Keratinocyte (primary cell): ENCODE data around the gene EPB41. TPM values are rescaled to one million over a fixed set of nuclear protein-coding genes. Genes with fewer than 3 reads are reported as not detected.
"Not testable (repeated sequence)": the region's sequence is repeated elsewhere in the genome, so short reads cannot be mapped to it uniquely, and the experiment has no call there.

Source experiments
- DNase-seq: peaks from one replicate; pipeline ENCODE4 v3.0.0-alpha.2; 2011; ENCODE audit warnings: low read depth, missing footprints, low spot score
- FAIRE-seq: peaks from 2 replicates; lab custom pipeline; 2011; peaks lifted over from hg19 to GRCh38; lab: Jason Lieb, UNC
- H2AFZ ChIP-seq: 2 replicates; pipeline ENCODE4 v1.6.0; 2012; ENCODE audit warnings: low read length, control low read depth, inconsistent platforms; ENCODE audit not compliant: control insufficient read depth
- H3K27ac ChIP-seq: 2 replicates; pipeline ENCODE4 v1.5.1; 2011; ENCODE audit warnings: low read length; ENCODE audit not compliant: control insufficient read depth, insufficient read depth
- H3K27me3 ChIP-seq: 3 replicates; pipeline ENCODE4 v1.6.0; 2011; ENCODE audit warnings: low read length; ENCODE audit not compliant: control insufficient read depth, insufficient read depth; ENCODE audit errors: extremely low read depth
- H3K36me3 ChIP-seq, 2 experiments: 2 replicates in 1 of 2; 3 replicates in 1 of 2; pipeline ENCODE4 v1.5.1; 2011; ENCODE audit warnings: low read length in 2 of 2, mild to moderate bottlenecking in 1 of 2; ENCODE audit not compliant: control insufficient read depth in 2 of 2, insufficient read depth in 2 of 2; ENCODE audit errors: extremely low read depth in 1 of 2
- H3K4me1 ChIP-seq: 3 replicates; pipeline ENCODE4 v1.5.1; 2011; ENCODE audit warnings: low read length; ENCODE audit not compliant: control insufficient read depth, insufficient read depth; ENCODE audit errors: extremely low read depth
- H3K4me2 ChIP-seq: 3 replicates; pipeline ENCODE4 v1.6.0; 2011; ENCODE audit warnings: low read depth, low read length; ENCODE audit not compliant: control insufficient read depth, insufficient read depth; ENCODE audit errors: extremely low read depth
- H3K4me3 ChIP-seq, 3 experiments: fragments of 200-600 bp in 1 of 3; sonication (generic) in 1 of 3; 2 replicates in 2 of 3; 3 replicates in 1 of 3; pipeline ENCODE4 v1.5.1; 2011 to 2016; ENCODE audit warnings: low read length in 3 of 3, mild to moderate bottlenecking in 3 of 3, control low read depth in 2 of 3, inconsistent platforms in 1 of 3, low read depth in 1 of 3, mixed read lengths in 1 of 3, mixed run types in 1 of 3, moderate library complexity in 1 of 3; ENCODE audit not compliant: control insufficient read depth in 2 of 3, insufficient read depth in 2 of 3; ENCODE audit errors: extremely low read depth in 1 of 3
- H3K79me2 ChIP-seq: 2 replicates; pipeline ENCODE4 v1.6.0; 2012; ENCODE audit warnings: low read length; ENCODE audit not compliant: control insufficient read depth, insufficient read depth
- H3K9ac ChIP-seq: 3 replicates; pipeline ENCODE4 v1.6.0; 2011; ENCODE audit warnings: low read length; ENCODE audit not compliant: control insufficient read depth, insufficient read depth; ENCODE audit errors: extremely low read depth
- H3K9me1 ChIP-seq: 3 replicates; pipeline ENCODE4 v1.6.0; 2011; ENCODE audit warnings: low read length; ENCODE audit not compliant: control insufficient read depth, insufficient read depth; ENCODE audit errors: extremely low read depth
- H3K9me3 ChIP-seq: 2 replicates; pipeline ENCODE4 v1.5.1; 2012; ENCODE audit warnings: low read depth, low read length; ENCODE audit not compliant: control insufficient read depth
- H4K20me1 ChIP-seq: 3 replicates; pipeline ENCODE4 v1.6.0; 2011; ENCODE audit warnings: low read length; ENCODE audit not compliant: control insufficient read depth, insufficient read depth; ENCODE audit errors: extremely low read depth
- EZH2 ChIP-seq: IDR thresholded peaks from one replicate; pipeline ENCODE4 v1.6.1; 2012; ENCODE audit warnings: inconsistent platforms, mild to moderate bottlenecking, low read length, moderate library complexity
- dilution Hi-C: fragments of 300-500 bp; cut with MboI; formaldehyde crosslinking; loops from one replicate; pipeline ENCODE4 v1.7.0; 2020; ENCODE audit warnings: low sequenced_read_pairs; ENCODE audit not compliant: extremely low pct_ligation_motif_present
- polyA plus RNA-seq, 5 experiments: library from polyadenylated mRNA; depleted of rRNA in 3 of 5; stranded (reverse) in 3 of 5; stranded (forward) in 1 of 5; unstranded in 1 of 5; fragments of >200 nt; gene quantifications; 1 replicate in 1 of 5; 2 replicates in 3 of 5; 3 replicates in 1 of 5; pipeline versions ENCODE4 v1.2.1 to v1.2.3, GENCODE V29; 2011 to 2012; ENCODE audit warnings: missing spikeins in 2 of 5, low read depth in 1 of 5, low replicate concordance in 1 of 5
- TF ChIP-seq, protein P1 (sequence below), 3 experiments: IDR thresholded peaks in 1 of 3; conservative IDR thresholded peaks in 1 of 3; optimal IDR thresholded peaks in 1 of 3; 2 replicates in 2 of 3; 3 replicates in 1 of 3; pipeline versions ENCODE3 to v1.5.1; 2011; ENCODE audit warnings: low read length in 3 of 3, mild to moderate bottlenecking in 3 of 3, moderate library complexity in 2 of 3, control low read depth in 1 of 3, inconsistent platforms in 1 of 3; ENCODE audit not compliant: insufficient read depth in 2 of 3; ENCODE audit errors: extremely low read depth in 1 of 3

EPB41 gene
- polyA plus RNA-seq, 1 donor (not counting 4 experiments of a cell fraction or from before 2014, with no cell fraction given), result 21.1 TPM

DNA sequence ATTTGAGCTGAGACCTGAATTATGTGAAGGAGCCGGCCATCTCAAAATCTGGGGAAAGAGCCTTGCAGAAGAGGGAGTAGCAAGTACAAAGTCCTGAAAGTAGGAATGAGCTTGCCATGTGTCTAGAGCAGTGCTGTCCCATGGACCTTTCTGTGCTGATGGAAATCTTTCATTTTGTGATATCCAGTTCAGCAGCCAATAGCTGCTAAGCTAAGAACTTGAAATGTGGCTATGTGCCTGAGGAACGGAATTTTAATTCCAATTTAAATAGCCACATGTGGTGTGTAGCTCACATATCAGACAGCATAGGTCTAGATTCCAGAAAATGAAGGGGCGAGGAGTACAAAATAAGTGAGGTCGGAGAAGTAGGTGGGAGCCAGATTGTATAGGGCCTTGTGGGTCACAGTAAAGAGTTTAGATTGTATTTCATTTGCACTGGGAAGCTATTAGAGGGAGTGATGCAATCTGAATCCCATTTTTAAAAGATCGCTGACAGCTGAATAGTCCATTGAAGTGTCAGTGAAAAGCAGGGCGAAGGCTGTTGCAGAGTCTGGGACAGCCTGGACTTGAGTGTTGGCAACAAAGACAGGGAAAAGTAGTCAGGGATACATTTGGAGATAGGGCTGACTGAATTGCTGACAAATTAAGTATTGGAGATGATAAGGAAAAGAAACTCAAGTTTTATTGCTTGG lies 129.1 kb downstream of the EPB41 start:
- DNase-seq, result no peak
- H3K9me1 ChIP-seq, result no peaks in the 10 kb centered on the region
- TF ChIP-seq EZH2, result no peak
- TF ChIP-seq, protein P1, sequence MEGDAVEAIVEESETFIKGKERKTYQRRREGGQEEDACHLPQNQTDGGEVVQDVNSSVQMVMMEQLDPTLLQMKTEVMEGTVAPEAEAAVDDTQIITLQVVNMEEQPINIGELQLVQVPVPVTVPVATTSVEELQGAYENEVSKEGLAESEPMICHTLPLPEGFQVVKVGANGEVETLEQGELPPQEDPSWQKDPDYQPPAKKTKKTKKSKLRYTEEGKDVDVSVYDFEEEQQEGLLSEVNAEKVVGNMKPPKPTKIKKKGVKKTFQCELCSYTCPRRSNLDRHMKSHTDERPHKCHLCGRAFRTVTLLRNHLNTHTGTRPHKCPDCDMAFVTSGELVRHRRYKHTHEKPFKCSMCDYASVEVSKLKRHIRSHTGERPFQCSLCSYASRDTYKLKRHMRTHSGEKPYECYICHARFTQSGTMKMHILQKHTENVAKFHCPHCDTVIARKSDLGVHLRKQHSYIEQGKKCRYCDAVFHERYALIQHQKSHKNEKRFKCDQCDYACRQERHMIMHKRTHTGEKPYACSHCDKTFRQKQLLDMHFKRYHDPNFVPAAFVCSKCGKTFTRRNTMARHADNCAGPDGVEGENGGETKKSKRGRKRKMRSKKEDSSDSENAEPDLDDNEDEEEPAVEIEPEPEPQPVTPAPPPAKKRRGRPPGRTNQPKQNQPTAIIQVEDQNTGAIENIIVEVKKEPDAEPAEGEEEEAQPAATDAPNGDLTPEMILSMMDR (optimal IDR thresholded peaks at IDR 0.05 in 1 of 3, IDR thresholded peaks at IDR 0.05 in 1 of 3, conservative IDR thresholded peaks at IDR 0.05 in 1 of 3; ENCODE audit: extremely low read depth in 1 of 3, insufficient read depth in 2 of 3, low read length in 3 of 3), result no peak
- no peaks in the 10 kb centered on the region for H4K20me1 ChIP-seq
- H3K36me3 ChIP-seq, result peaks cover 0 to 1% of the 10 kb centered on the region in 2 experiments
- no peak overlapping the region for H3K4me2 ChIP-seq
- H2AFZ ChIP-seq, result no peak overlapping the region
- H3K27ac ChIP-seq, result no peak overlapping the region
- no peaks in the 10 kb centered on the region for H3K27me3 ChIP-seq
- FAIRE-seq, result no peak
- H3K79me2 ChIP-seq, result no peaks in the 10 kb centered on the region
- dilution Hi-C loops, result no loop called here
- H3K9me3 ChIP-seq, result no peaks in the 10 kb centered on the region
- no peaks in the 10 kb centered on the region for H3K4me1 ChIP-seq
- no peak overlapping the region for H3K9ac ChIP-seq
- no peak overlapping the region for H3K4me3 ChIP-seq

DNA sequence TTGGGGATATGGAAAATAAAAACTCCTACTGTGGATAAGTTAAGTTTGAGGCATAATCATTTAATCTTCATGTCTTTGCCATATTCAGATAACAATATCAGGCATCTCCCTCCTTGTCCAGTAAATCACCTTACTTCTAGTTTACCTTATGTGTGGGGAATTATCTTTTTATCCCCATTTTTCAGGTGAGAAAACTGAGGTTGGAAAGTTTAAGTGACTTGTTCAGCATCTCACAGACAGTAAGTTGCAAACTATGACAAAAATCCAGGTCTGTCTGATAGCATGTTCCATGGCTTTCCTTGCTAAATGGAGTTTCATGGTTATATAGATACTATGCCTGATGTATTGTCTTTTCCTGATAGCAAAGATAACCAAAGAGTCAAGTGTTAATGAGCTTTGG lies 129.6 kb downstream of the EPB41 start:
- Histone ChIP-seq H3K4me1 (no peaks in the 10 kb centered on the region), H3K9ac (no peak overlapping the region), H3K4me2 (no peak overlapping the region), H3K9me3 (no peaks in the 10 kb centered on the region), H4K20me1 (no peaks in the 10 kb centered on the region), H2AFZ (no peak overlapping the region), H3K79me2 (no peaks in the 10 kb centered on the region), H3K27me3 (no peaks in the 10 kb centered on the region), H3K4me3 (no peak overlapping the region), H3K9me1 (no peaks in the 10 kb centered on the region), H3K27ac (no peak overlapping the region), H3K36me3 (peaks cover 0 to 1% of the 10 kb centered on the region in 2 experiments)
- no peak for DNase-seq
- no peak for TF ChIP-seq EZH2
- TF ChIP-seq, protein P1 (optimal IDR thresholded peaks at IDR 0.05 in 1 of 3, IDR thresholded peaks at IDR 0.05 in 1 of 3, conservative IDR thresholded peaks at IDR 0.05 in 1 of 3; ENCODE audit: extremely low read depth in 1 of 3, insufficient read depth in 2 of 3, low read length in 3 of 3), result no peak
- no peak for FAIRE-seq
- dilution Hi-C loops, result no loop called here

- H3K36me3 ChIP-seq, H3K4me1 ChIP-seq, H3K4me2 ChIP-seq, H3K9ac ChIP-seq, H2AFZ ChIP-seq, dilution Hi-C loops, H3K79me2 ChIP-seq, H4K20me1 ChIP-seq, DNase-seq, FAIRE-seq, H3K27ac ChIP-seq, H3K9me3 ChIP-seq, H3K4me3 ChIP-seq, H3K27me3 ChIP-seq, H3K9me1 ChIP-seq: not testable (repeated sequence)
These were observed 131.3 kb downstream of the EPB41 start for GRCh38 chr1:29045663-29046062.
